ENCODE results near the gene NUP88.
"Not testable (repeated sequence)": the region's sequence is repeated elsewhere in the genome, so short reads cannot be mapped to it uniquely, and the experiment has no call there.

Gene NUP88
- total RNA-seq, result 17.8 to 57.8 (median 32.0) reads per million in 17 experiments

GRCh38 chr17:5419356-5419958 lies at the start of gene NUP88:
Gene NUP88, minus strand, starts transcription at chr17:5419662. Its CDS starts 12 bp downstream, at chr17:5419650.
- DNase-seq, result peak; percentile 95 to 98 (median 96)

GRCh38 chr17:5468075-5468473 lies 48.6 kb upstream of the NUP88 start:
- peak in 2 of 4 experiments; percentile 14 to 15 for DNase-seq

- DNase-seq, result no peak
These were observed 48.0 kb upstream of the NUP88 start for GRCh38 chr17:5467416-5467815.

GRCh38 chr17:5466295-5466694 lies 46.8 kb upstream of the NUP88 start:
- DNase-seq, result no peak

- DNase-seq, result no peak
These were observed 45.5 kb upstream of the NUP88 start for GRCh38 chr17:5464717-5465507.

- DNase-seq, result no peak
These were observed 27.3 kb upstream of the NUP88 start for GRCh38 chr17:5446786-5447185.

GRCh38 chr17:5444209-5444608 lies 24.7 kb upstream of the NUP88 start:
- no peak for DNase-seq

GRCh38 chr17:5443728-5444127 lies 24.3 kb upstream of the NUP88 start:
- no peak for DNase-seq

- DNase-seq, result no peak
These were observed 19.9 kb upstream of the NUP88 start for GRCh38 chr17:5439446-5439764.

GRCh38 chr17:5438716-5439445 lies 19.4 kb upstream of the NUP88 start, which contains the start of gene C1QBP:
Gene C1QBP, minus strand, starts transcription at chr17:5439155. Its CDS starts 82 bp downstream, at chr17:5439073.
- DNase-seq, result peak; percentile 97 to 100 (median 98)

- no peak for DNase-seq
These were observed 18.4 kb upstream of the NUP88 start for GRCh38 chr17:5437721-5438317.

- not testable (repeated sequence) for DNase-seq
These were observed 16.4 kb upstream of the NUP88 start for GRCh38 chr17:5435781-5436315.

GRCh38 chr17:5434984-5435383 lies 15.5 kb upstream of the NUP88 start:
- DNase-seq, result no peak

- DNase-seq, result no peak
These were observed 12.6 kb upstream of the NUP88 start for GRCh38 chr17:5431949-5432556.

GRCh38 chr17:5431234-5431633 lies 11.8 kb upstream of the NUP88 start:
- DNase-seq, result not testable (repeated sequence)

- DNase-seq, result no peak
These were observed 11.0 kb upstream of the NUP88 start for GRCh38 chr17:5430413-5430999.

GRCh38 chr17:5429191-5429887 lies 9.9 kb upstream of the NUP88 start:
- no peak for DNase-seq

- no peak for DNase-seq
These were observed 6.4 kb upstream of the NUP88 start for GRCh38 chr17:5425826-5426225.

GRCh38 chr17:5424909-5425308 lies 5.4 kb upstream of the NUP88 start:
- DNase-seq, result no peak

GRCh38 chr17:5422505-5422904 lies 3.0 kb upstream of the NUP88 start:
- DNase-seq, result no peak

GRCh38 chr17:5419959-5420653 lies 644 bp upstream of the NUP88 start, which contains the start of gene RPAIN:
Gene RPAIN, plus strand, starts transcription at chr17:5420182. Its CDS starts 29 bp downstream, at chr17:5420211.
- DNase-seq, result peak; percentile 84 to 94 (median 90)
